K562 treated with DMSO at 1 percent for 24 hours (cell line): ENCODE measurements around the gene MARCKSL1. TPM values are rescaled to one million over a fixed set of nuclear protein-coding genes. Genes with fewer than 3 reads are reported as not detected.

ENCODE experiments used
- total RNA-seq: library from RNA; unstranded; fragments of 300-600 nt; gene quantifications from 2 replicates; pipeline ENCODE4 v1.2.3, GENCODE V29; 2022; ENCODE audit warnings: low read depth; ENCODE audit not compliant: insufficient read depth

MARCKSL1 gene
- total RNA-seq, result 81.0 and 81.4 TPM in 2 replicates

DNA sequence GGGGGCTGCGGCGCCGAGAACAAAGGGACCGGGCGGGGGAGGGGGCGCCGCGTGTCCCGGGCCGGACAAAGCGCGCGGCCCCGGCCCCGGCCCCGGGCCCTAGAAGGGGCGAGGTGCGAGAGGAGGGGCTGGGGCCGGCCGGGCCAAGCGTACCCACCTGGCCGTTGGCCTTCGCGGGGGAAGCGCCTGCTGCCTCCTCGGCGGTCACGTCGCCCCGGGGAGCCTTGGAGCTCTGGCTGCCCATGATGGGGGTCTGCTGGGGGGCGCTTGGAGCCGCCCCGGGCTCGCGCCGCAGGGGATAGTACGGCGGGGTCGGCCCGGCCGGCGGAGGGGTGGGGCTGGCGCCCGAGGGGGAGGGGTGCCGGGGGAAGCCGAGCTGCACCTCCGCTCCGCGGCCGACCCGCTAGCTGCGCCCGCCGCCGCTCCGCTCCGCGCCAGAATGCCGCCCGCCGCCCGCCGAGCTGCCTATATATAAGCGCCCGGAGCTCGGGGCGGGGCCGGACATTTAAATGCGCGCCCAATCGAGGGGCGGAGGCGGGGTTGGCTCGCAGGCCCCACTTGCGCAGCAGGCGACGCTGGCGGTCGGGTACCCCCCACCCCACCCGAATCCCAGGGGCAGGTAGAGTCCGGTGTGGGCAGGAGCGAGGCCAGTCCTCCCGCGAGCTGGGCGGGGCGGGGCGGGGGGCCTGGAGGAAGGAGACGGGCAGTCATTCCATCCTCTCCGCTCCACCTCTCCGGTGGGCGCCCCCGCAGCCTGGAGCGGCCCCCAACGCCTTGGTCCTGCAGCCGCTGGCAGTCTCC, at the start of gene MARCKSL1:
TSS of gene MARCKSL1 (minus strand) at position 444 of the 801 bp plus-strand sequence. CDS start at position 244, 200 bp downstream.

GRCh38 chr1:32362474-32363313, 26.7 kb upstream of the MARCKSL1 start, which contains the start of the genes FAM229A and TSSK3:
Gene FAM229A (minus strand): TSS chr1:32362485. CDS start chr1:32362091, 394 bp downstream.
Gene TSSK3 (plus strand): TSS chr1:32362539. CDS start chr1:32362702, 163 bp downstream.

GRCh38 chr1:32291708-32292538, 44.1 kb downstream of the MARCKSL1 start, which contains the start of gene HDAC1:
Gene HDAC1 (plus strand): TSS chr1:32292083. CDS start chr1:32292170, 87 bp downstream.

Other genes with a start within 250 kb of the MARCKSL1 start
- gene KPNA6, start 228.2 kb downstream of the MARCKSL1 start, total RNA-seq, result 20.3 and 20.9 TPM in 2 replicates
- 43.3 and 43.8 TPM in 2 replicates for gene TXLNA, start 156.6 kb downstream of the MARCKSL1 start, total RNA-seq
- 39.0 and 39.9 TPM in 2 replicates for gene CCDC28B, start 135.6 kb downstream of the MARCKSL1 start, total RNA-seq
- gene IQCC, start 130.6 kb downstream of the MARCKSL1 start, total RNA-seq, result 5.7 and 6.1 TPM in 2 replicates
- gene DCDC2B, start 127.1 kb downstream of the MARCKSL1 start, total RNA-seq, result not detected in 2 replicates
- 11.8 and 14.2 TPM in 2 replicates for gene TMEM234, start 113.9 kb downstream of the MARCKSL1 start, total RNA-seq
- 260 and 263 TPM in 2 replicates for gene EIF3I, start 113.8 kb downstream of the MARCKSL1 start, total RNA-seq
- not detected in 2 replicates for gene FAM167B, start 89.0 kb downstream of the MARCKSL1 start, total RNA-seq
- not detected in 2 replicates for gene LCK, start 85.0 kb downstream of the MARCKSL1 start, total RNA-seq
- 201 and 222 TPM in 2 replicates for gene HDAC1, start 44.1 kb downstream of the MARCKSL1 start, total RNA-seq
- 13.8 and 16.1 TPM in 2 replicates for gene FAM229A, start 26.3 kb upstream of the MARCKSL1 start, total RNA-seq
- 1.3 and 1.4 TPM in 2 replicates for gene TSSK3, start 26.3 kb upstream of the MARCKSL1 start, total RNA-seq
- gene BSDC1, start 58.2 kb upstream of the MARCKSL1 start, total RNA-seq, result 59.5 and 67.9 TPM in 2 replicates
- not detected in 2 replicates for gene ZBTB8B, start 128.8 kb upstream of the MARCKSL1 start, total RNA-seq
- 0.09 TPM in 1 of 2 replicates, not detected in the other for gene ZBTB8A, start 203.2 kb upstream of the MARCKSL1 start, total RNA-seq